ENCODE measurements around the gene MEX3C.

MEX3C gene

DNA sequence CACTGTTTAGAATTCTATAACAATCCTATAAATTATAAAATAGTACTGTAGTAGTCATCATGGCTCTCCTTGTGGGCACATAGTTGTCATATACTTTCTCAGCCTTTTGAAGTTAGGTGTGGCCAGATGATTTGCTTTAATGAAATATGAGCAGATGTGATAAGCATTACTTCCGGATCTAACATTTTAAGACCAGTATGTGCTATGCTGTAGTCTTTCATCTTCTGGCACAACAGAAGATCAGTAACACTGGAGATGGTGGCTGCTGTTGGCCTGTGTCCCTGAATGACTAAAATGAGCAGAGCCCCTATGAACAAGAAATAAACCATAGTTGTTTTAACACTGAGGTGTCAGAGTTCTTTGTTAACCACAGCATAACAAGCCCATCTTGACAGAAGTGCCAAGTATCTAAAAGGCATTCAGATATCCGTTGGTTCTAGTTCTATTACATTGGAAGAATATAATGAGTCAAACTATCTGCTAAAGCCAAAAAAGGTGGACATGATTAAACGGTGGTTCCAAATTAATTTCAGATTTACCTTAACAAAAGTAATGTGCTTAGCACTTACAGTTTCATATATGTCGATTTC is 6.3 kb downstream of the MEX3C start:
- Histone ChIP-seq H3K4me1 (ENCODE audit: insufficient read depth, insufficient read length) (no peaks in the 10 kb centered on the region), H3K27me3 (ENCODE audit: insufficient read depth, insufficient read length) (no peaks in the 10 kb centered on the region), H3K9me3 (ENCODE audit: insufficient read depth, low read length) (no peaks in the 10 kb centered on the region), H3K4me3 (ENCODE audit: insufficient read length, low read depth) (no peak overlapping the region), H3K36me3 (ENCODE audit: insufficient read depth, insufficient read length, low read length) (peaks cover 35% of the 10 kb centered on the region), H3K9ac (ENCODE audit: insufficient read length, low read depth) (no peak overlapping the region)
- TF ChIP-seq YY1 (IDR thresholded peaks at IDR 0.05; ENCODE audit: insufficient read depth, insufficient read length) = no peak
- TF ChIP-seq ZNF274 (IDR thresholded peaks at IDR 0.05; ENCODE audit: low read depth, low read length) = no peak
- TF ChIP-seq SUZ12 (IDR thresholded peaks at IDR 0.05; ENCODE audit: extremely low read depth, insufficient read depth, insufficient read length) = no peak
- DNase-seq (ENCODE audit: low read depth, low spot score) = no peak

DNA sequence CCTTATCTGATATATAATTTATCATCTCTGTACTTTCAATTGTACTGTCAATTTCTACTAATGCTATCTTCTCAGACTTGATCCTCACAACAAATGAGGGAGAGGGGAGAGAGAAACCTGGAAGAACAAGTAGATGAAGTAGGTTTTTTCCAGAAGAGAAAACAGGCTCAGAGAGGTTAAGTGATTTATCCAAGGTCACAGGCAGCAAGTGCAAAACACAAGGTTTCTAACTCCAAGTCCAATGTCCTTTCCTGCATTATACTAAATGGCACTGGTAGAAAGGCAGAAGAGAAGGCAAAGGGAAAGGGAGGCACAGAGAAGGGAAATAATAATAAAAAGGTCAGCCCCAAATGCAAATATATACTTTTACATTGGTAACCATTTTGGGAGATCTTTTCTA is 7.5 kb downstream of the MEX3C start:
- Histone ChIP-seq H3K9me3 (ENCODE audit: insufficient read depth, low read length) (no peaks in the 10 kb centered on the region), H3K4me3 (ENCODE audit: insufficient read length, low read depth) (no peak overlapping the region), H3K36me3 (ENCODE audit: insufficient read depth, insufficient read length, low read length) (peaks cover 45% of the 10 kb centered on the region), H3K4me1 (ENCODE audit: insufficient read depth, insufficient read length) (no peaks in the 10 kb centered on the region), H3K27me3 (ENCODE audit: insufficient read depth, insufficient read length) (no peaks in the 10 kb centered on the region), H3K9ac (ENCODE audit: insufficient read length, low read depth) (no peak overlapping the region)
- no peak for DNase-seq (ENCODE audit: low read depth, low spot score)
- TF ChIP-seq YY1 (IDR thresholded peaks at IDR 0.05; ENCODE audit: insufficient read depth, insufficient read length) (no peak), SUZ12 (IDR thresholded peaks at IDR 0.05; ENCODE audit: extremely low read depth, insufficient read depth, insufficient read length) (no peak), ZNF274 (IDR thresholded peaks at IDR 0.05; ENCODE audit: low read depth, low read length) (no peak)

GRCh38 chr18:51188024-51188701 is 9.3 kb downstream of the MEX3C start:
- peaks cover 54% of the 10 kb centered on the region for H3K36me3 ChIP-seq (ENCODE audit: insufficient read depth, insufficient read length, low read length)
- H3K4me3 ChIP-seq (ENCODE audit: insufficient read length, low read depth) = no peak overlapping the region
- H3K27me3 ChIP-seq (ENCODE audit: insufficient read depth, insufficient read length) = no peaks in the 10 kb centered on the region
- H3K9me3 ChIP-seq (ENCODE audit: insufficient read depth, low read length) = no peaks in the 10 kb centered on the region
- H3K9ac ChIP-seq (ENCODE audit: insufficient read length, low read depth) = no peak overlapping the region
- no peak for TF ChIP-seq YY1 (IDR thresholded peaks at IDR 0.05; ENCODE audit: insufficient read depth, insufficient read length)
- TF ChIP-seq SUZ12 (IDR thresholded peaks at IDR 0.05; ENCODE audit: extremely low read depth, insufficient read depth, insufficient read length) = no peak
- TF ChIP-seq ZNF274 (IDR thresholded peaks at IDR 0.05; ENCODE audit: low read depth, low read length) = no peak
- no peaks in the 10 kb centered on the region for H3K4me1 ChIP-seq (ENCODE audit: insufficient read depth, insufficient read length)
- no peak for DNase-seq (ENCODE audit: low read depth, low spot score)

GRCh38 chr18:51185075-51185474 is 12.4 kb downstream of the MEX3C start:
- H3K36me3 ChIP-seq (ENCODE audit: insufficient read depth, insufficient read length, low read length) = peaks cover 38% of the 10 kb centered on the region
- no peaks in the 10 kb centered on the region for H3K27me3 ChIP-seq (ENCODE audit: insufficient read depth, insufficient read length)
- no peaks in the 10 kb centered on the region for H3K4me1 ChIP-seq (ENCODE audit: insufficient read depth, insufficient read length)
- H3K4me3 ChIP-seq (ENCODE audit: insufficient read length, low read depth) = no peak overlapping the region
- H3K9ac ChIP-seq (ENCODE audit: insufficient read length, low read depth) = no peak overlapping the region
- TF ChIP-seq SUZ12 (IDR thresholded peaks at IDR 0.05; ENCODE audit: extremely low read depth, insufficient read depth, insufficient read length) = no peak
- no peak for TF ChIP-seq YY1 (IDR thresholded peaks at IDR 0.05; ENCODE audit: insufficient read depth, insufficient read length)
- no peak for TF ChIP-seq ZNF274 (IDR thresholded peaks at IDR 0.05; ENCODE audit: low read depth, low read length)
- no peaks in the 10 kb centered on the region for H3K9me3 ChIP-seq (ENCODE audit: insufficient read depth, low read length)
- no peak for DNase-seq (ENCODE audit: low read depth, low spot score)

DNA sequence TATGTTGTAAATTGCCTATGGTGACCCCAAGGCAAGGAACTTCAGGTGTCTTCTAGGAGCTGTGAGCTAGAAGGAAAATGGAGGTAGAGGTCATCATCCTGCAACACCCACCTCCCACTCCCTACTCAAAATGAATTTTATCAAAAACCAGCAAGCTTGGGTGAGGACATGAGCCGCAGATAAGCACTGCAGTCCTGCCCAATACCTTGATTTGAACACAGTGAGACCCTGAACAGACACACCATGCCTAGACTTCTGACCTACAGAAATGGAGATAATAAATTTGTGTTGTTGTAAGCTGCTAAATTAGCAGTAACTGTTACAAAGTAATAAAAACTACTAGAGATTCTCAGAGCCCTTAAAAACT is 13.4 kb downstream of the MEX3C start:
- TF ChIP-seq ZNF274 (IDR thresholded peaks at IDR 0.05; ENCODE audit: low read depth, low read length) = no peak
- TF ChIP-seq SUZ12 (IDR thresholded peaks at IDR 0.05; ENCODE audit: extremely low read depth, insufficient read depth, insufficient read length) = no peak
- TF ChIP-seq YY1 (IDR thresholded peaks at IDR 0.05; ENCODE audit: insufficient read depth, insufficient read length) = no peak
- peaks cover 34% of the 10 kb centered on the region for H3K36me3 ChIP-seq (ENCODE audit: insufficient read depth, insufficient read length, low read length)

DNA sequence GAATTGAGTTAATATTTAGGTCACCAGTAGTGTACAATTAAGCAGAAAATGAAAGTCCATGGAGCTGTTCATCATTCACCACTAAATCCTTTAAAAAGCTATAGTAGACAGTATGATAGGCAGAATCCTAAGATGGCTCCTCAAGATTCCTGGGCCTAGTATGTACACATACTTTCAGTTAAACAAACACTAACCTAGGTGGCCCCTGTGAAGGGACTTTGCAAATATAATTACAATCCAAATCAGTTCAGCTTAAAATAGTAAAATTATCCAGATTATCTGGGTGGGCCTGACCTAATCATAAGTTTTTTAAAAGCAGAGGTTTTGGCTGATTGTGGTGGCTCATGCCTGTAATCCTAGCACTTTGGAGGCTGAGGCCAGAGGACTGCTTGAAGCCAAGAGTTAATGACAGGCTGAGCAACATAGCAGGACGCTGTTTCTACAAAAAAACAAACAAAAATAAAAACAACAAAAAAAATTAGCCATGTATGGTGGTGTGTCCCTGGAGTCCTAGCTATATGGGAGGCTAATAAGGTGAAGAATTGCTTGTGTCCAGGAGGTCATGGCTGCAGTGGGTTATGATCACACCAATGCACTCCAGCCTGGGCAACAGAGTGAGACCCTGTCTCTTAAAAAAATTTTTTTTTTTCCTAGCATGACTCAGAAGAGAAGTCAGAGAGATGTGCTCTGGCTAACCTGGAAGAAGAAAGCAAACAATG is 13.9 kb downstream of the MEX3C start:
- H3K27me3 ChIP-seq (ENCODE audit: insufficient read depth, insufficient read length) = no peaks in the 10 kb centered on the region
- no peak overlapping the region for H3K4me3 ChIP-seq (ENCODE audit: insufficient read length, low read depth)
- no peaks in the 10 kb centered on the region for H3K9me3 ChIP-seq (ENCODE audit: insufficient read depth, low read length)
- peaks cover 31% of the 10 kb centered on the region for H3K36me3 ChIP-seq (ENCODE audit: insufficient read depth, insufficient read length, low read length)
- H3K4me1 ChIP-seq (ENCODE audit: insufficient read depth, insufficient read length) = no peaks in the 10 kb centered on the region
- no peak overlapping the region for H3K9ac ChIP-seq (ENCODE audit: insufficient read length, low read depth)
- no peak for DNase-seq (ENCODE audit: low read depth, low spot score)
- TF ChIP-seq SUZ12 (IDR thresholded peaks at IDR 0.05; ENCODE audit: extremely low read depth, insufficient read depth, insufficient read length) = no peak
- TF ChIP-seq YY1 (IDR thresholded peaks at IDR 0.05; ENCODE audit: insufficient read depth, insufficient read length) = no peak

More for the DNA sequence above, 13.4 kb downstream of the MEX3C start:
- no peak overlapping the region for H3K9ac ChIP-seq (ENCODE audit: insufficient read length, low read depth)
- DNase-seq (ENCODE audit: low read depth, low spot score) = no peak
- H3K9me3 ChIP-seq (ENCODE audit: insufficient read depth, low read length) = no peaks in the 10 kb centered on the region
- H3K27me3 ChIP-seq (ENCODE audit: insufficient read depth, insufficient read length) = no peaks in the 10 kb centered on the region
- H3K4me3 ChIP-seq (ENCODE audit: insufficient read length, low read depth) = no peak overlapping the region
- no peaks in the 10 kb centered on the region for H3K4me1 ChIP-seq (ENCODE audit: insufficient read depth, insufficient read length)

DNA sequence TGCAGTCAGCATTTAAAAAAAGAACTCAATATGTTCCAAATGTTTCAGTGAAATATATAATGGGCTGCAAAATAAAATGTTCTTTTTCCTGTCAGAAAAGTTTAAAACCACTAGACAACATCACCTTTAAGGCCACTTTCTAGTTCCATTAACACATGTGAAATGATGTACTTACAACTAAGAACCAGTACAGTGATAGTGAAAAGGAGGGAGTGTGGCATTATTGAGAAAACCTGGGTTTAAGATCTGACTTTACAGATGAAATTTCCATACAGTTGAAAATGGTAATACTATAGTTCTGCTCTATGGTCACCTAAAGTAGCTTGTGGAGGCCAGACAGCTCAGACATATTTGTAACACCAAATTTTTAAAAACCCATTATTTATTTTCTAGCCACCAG is 14.7 kb downstream of the MEX3C start:
- no peak overlapping the region for H3K4me3 ChIP-seq (ENCODE audit: insufficient read length, low read depth)
- no peaks in the 10 kb centered on the region for H3K9me3 ChIP-seq (ENCODE audit: insufficient read depth, low read length)
- no peak for DNase-seq (ENCODE audit: low read depth, low spot score)
- H3K27me3 ChIP-seq (ENCODE audit: insufficient read depth, insufficient read length) = no peaks in the 10 kb centered on the region
- no peaks in the 10 kb centered on the region for H3K4me1 ChIP-seq (ENCODE audit: insufficient read depth, insufficient read length)
- no peak overlapping the region for H3K9ac ChIP-seq (ENCODE audit: insufficient read length, low read depth)
- peaks cover 27% of the 10 kb centered on the region for H3K36me3 ChIP-seq (ENCODE audit: insufficient read depth, insufficient read length, low read length)
- TF ChIP-seq YY1 (IDR thresholded peaks at IDR 0.05; ENCODE audit: insufficient read depth, insufficient read length) (no peak), SUZ12 (IDR thresholded peaks at IDR 0.05; ENCODE audit: extremely low read depth, insufficient read depth, insufficient read length) (no peak), ZNF274 (IDR thresholded peaks at IDR 0.05; ENCODE audit: low read depth, low read length) (no peak)

Measured in NT2/D1 (cell line).